HCT116 (cell line): Measurements from ENCODE around the gene SSMEM1. TPM values are rescaled to one million over a fixed set of nuclear protein-coding genes. Genes with fewer than 3 reads are reported as not detected.
A peak's percentile ranks its signal among the peaks of the same experiment; 100 is the strongest.

ENCODE experiments used
- ATAC-seq: fragments of 200-7000 bp; cut with Tn5 transposase; 2 replicates; pipeline ENCODE4 v1.9.1; 2020; ENCODE audit warnings: mild to moderate bottlenecking, moderate library complexity
- Bru-seq: library from RNA; stranded (reverse); fragments of 400-500 nt; gene quantifications from one replicate; lab custom pipeline; 2021; lab: Mats Ljungman, UMichigan
- BruChase-seq, 2 experiments: library from RNA; stranded (reverse); fragments of 400-500 nt; gene quantifications; one replicate each; lab custom pipeline; 2021; lab: Mats Ljungman, UMichigan
- BruUV-seq: library from RNA; stranded (reverse); fragments of 400-500 nt; replicated peaks from 2 replicates; lab custom pipeline; 2021; lab: Mats Ljungman, UMichigan
- CTCF ChIA-PET: fragments of 300-600 bp; sonication (Branson Sonifier 250); formaldehyde crosslinking; loops from one replicate; lab custom pipeline; 2021; ENCODE audit warnings: antibody characterized with exemption; lab: Charles Lee
- POLR2A ChIA-PET: fragments of 300-600, 350-600 bp; sonication (Branson Sonifier 250); formaldehyde crosslinking; loops from one replicate; lab custom pipeline; 2021; ENCODE audit warnings: antibody characterized with exemption; lab: Charles Lee
- RAD21 ChIA-PET, 2 experiments: fragments of 300-600 bp; sonication (Branson Sonifier 250); formaldehyde crosslinking; loops; one replicate each; lab custom pipeline; 2023; ENCODE audit warnings: low total read pairs in 2 of 2; ENCODE audit not compliant: uncharacterized antibody in 2 of 2, unreplicated experiment in 2 of 2, low non-redundant PET in 1 of 2; lab: Charles Lee
- DNase-seq: peaks from one replicate; pipeline ENCODE4 v3.0.0-alpha.2; 2010; ENCODE audit warnings: low read depth, low spot score
- H2AFZ ChIP-seq: fragments of 200-600 bp; shearing (Covaris generic), sonication (generic); 2 replicates; pipeline ENCODE4 v1.6.1; 2017; ENCODE audit warnings: low read depth, mixed run types, mixed read lengths, antibody characterized with exemption, low read length; ENCODE audit not compliant: poor library complexity, severe bottlenecking
- H3K27ac ChIP-seq: 2 replicates; pipeline ENCODE4 v1.5.1; 2012; ENCODE audit warnings: low read depth, low read length
- H3K27me3 ChIP-seq: fragments of 200-600 bp; sonication (generic); 2 replicates; pipeline ENCODE4 v1.6.1; 2016; ENCODE audit warnings: mixed run types, low read length, mixed read lengths; ENCODE audit not compliant: insufficient read depth
- H3K36me3 ChIP-seq, 2 experiments: fragments of 200-500 bp in 1 of 2; fragments of 200-600 bp in 1 of 2; sonication (Bioruptor generic) in 1 of 2; sonication (generic) in 1 of 2; 2 replicates each; pipeline versions ENCODE4 v1.5.1 to v1.6.1; 2014 to 2016; ENCODE audit warnings: low read length in 2 of 2, inconsistent platforms in 1 of 2, mixed read lengths in 1 of 2, mixed run types in 1 of 2; ENCODE audit not compliant: insufficient read depth in 2 of 2, control insufficient read depth in 1 of 2
- H3K4me1 ChIP-seq, 2 experiments: fragments of 200-600 bp in 1 of 2; sonication (generic) in 1 of 2; 2 replicates each; pipeline versions ENCODE4 v1.5.1 to v1.6.1; 2012 to 2017; ENCODE audit warnings: low read length in 2 of 2, inconsistent platforms in 1 of 2, mild to moderate bottlenecking in 1 of 2, mixed read lengths in 1 of 2, mixed run types in 1 of 2, moderate library complexity in 1 of 2; ENCODE audit not compliant: insufficient read depth in 2 of 2, control insufficient read depth in 1 of 2
- H3K4me2 ChIP-seq: fragments of 200-600 bp; sonication (generic); 2 replicates; pipeline ENCODE4 v1.6.1; 2017; ENCODE audit warnings: mixed run types, low read length, mixed read lengths
- H3K4me3 ChIP-seq, 2 experiments: fragments of 200-600 bp in 1 of 2; sonication (generic) in 1 of 2; replicated peaks in 1 of 2; 2 replicates each; pipeline ENCODE4 v1.5.1; 2011 to 2016; ENCODE audit warnings: low read length in 2 of 2, control low read depth in 1 of 2, low read depth in 1 of 2, mild to moderate bottlenecking in 1 of 2, mixed read lengths in 1 of 2, mixed run types in 1 of 2
- H3K79me2 ChIP-seq: fragments of 200-600 bp; sonication (generic); 2 replicates; pipeline ENCODE4 v1.6.1; 2017; ENCODE audit warnings: mild to moderate bottlenecking, mixed run types, low read length, moderate library complexity, mixed read lengths; ENCODE audit not compliant: insufficient read depth
- H3K9ac ChIP-seq: fragments of 200-600 bp; sonication (generic); 2 replicates; pipeline ENCODE4 v1.6.1; 2016; ENCODE audit warnings: low read length, mixed read lengths
- H3K9me2 ChIP-seq: fragments of 200-600 bp; sonication (generic), shearing (Covaris generic); 2 replicates; pipeline ENCODE4 v1.6.1; 2017; ENCODE audit warnings: mixed run types, mild to moderate bottlenecking, moderate library complexity; ENCODE audit not compliant: insufficient read depth
- H3K9me3 ChIP-seq, 2 experiments: fragments of 200-500 bp in 1 of 2; fragments of 200-600 bp in 1 of 2; sonication (Bioruptor generic) in 1 of 2; sonication (generic) in 1 of 2; 2 replicates each; pipeline ENCODE4 v1.6.1; 2014 to 2017; ENCODE audit warnings: low read length in 2 of 2, mixed read lengths in 2 of 2, inconsistent platforms in 1 of 2, low read depth in 1 of 2, mild to moderate bottlenecking in 1 of 2, mixed run types in 1 of 2, moderate library complexity in 1 of 2; ENCODE audit not compliant: control insufficient read depth in 1 of 2, insufficient read depth in 1 of 2
- H4K20me1 ChIP-seq: fragments of 200-600 bp; sonication (generic), shearing (Covaris generic); 2 replicates; pipeline ENCODE4 v1.6.1; 2017; ENCODE audit warnings: mixed run types, mild to moderate bottlenecking, moderate library complexity; ENCODE audit not compliant: insufficient read depth
- ATF3 ChIP-seq: IDR thresholded peaks from 2 replicates; pipeline ENCODE4 v1.6.1; 2012
- CTCF ChIP-seq, 3 experiments: fragments of 200-600 bp in 1 of 3; sonication (generic) in 1 of 3; IDR thresholded peaks in 2 of 3; conservative IDR thresholded peaks in 1 of 3; 2 replicates each; pipeline ENCODE4 v1.5.1; 2012 to 2017; ENCODE audit warnings: low read depth in 2 of 3, low read length in 2 of 3, antibody characterized with exemption in 1 of 3, borderline replicate concordance in 1 of 3, control low read depth in 1 of 3, mild to moderate bottlenecking in 1 of 3, mixed read lengths in 1 of 3, mixed run types in 1 of 3, moderate library complexity in 1 of 3; ENCODE audit not compliant: insufficient read depth in 1 of 3
- EGR1 ChIP-seq: IDR thresholded peaks from 2 replicates; pipeline ENCODE4 v1.6.1; 2012; ENCODE audit warnings: low read depth
- EZH2 ChIP-seq: fragments of 200-600 bp; sonication (generic); IDR thresholded peaks from 2 replicates; pipeline ENCODE4 v1.6.1; 2017; ENCODE audit warnings: antibody characterized with exemption, mixed run types
- POLR2A ChIP-seq: IDR thresholded peaks from 2 replicates; pipeline ENCODE4 v1.7.0; 2011; ENCODE audit warnings: borderline replicate concordance; ENCODE audit not compliant: insufficient read depth, insufficient read length; ENCODE audit errors: extremely low read depth
- POLR2AphosphoS5 ChIP-seq: IDR thresholded peaks from 2 replicates; pipeline ENCODE4 v1.6.1; 2011; ENCODE audit warnings: mild to moderate bottlenecking, low read depth, low read length, moderate library complexity
- RAD21 ChIP-seq: IDR thresholded peaks from 2 replicates; pipeline ENCODE4 v1.6.1; 2012; ENCODE audit warnings: low read depth, mild to moderate bottlenecking
- REST ChIP-seq: IDR thresholded peaks from 2 replicates; pipeline ENCODE4 v1.6.1; 2012; ENCODE audit warnings: low read depth
- SP1 ChIP-seq: IDR thresholded peaks from 2 replicates; pipeline ENCODE4 v1.6.1; 2012; ENCODE audit warnings: low read depth
- SRF ChIP-seq: IDR thresholded peaks from 2 replicates; pipeline ENCODE4 v1.6.1; 2012; ENCODE audit warnings: low read depth
- YY1 ChIP-seq: IDR thresholded peaks from 2 replicates; pipeline ENCODE4 v1.6.1; 2011; ENCODE audit warnings: low read length, low read depth, moderate library complexity, mild to moderate bottlenecking; ENCODE audit not compliant: insufficient replicate concordance; ENCODE audit errors: extremely low read depth
- ZBTB33 ChIP-seq: IDR thresholded peaks from 2 replicates; pipeline ENCODE4 v1.6.1; 2011; ENCODE audit warnings: mild to moderate bottlenecking, low read length, moderate library complexity; ENCODE audit not compliant: insufficient replicate concordance; ENCODE audit errors: extremely low read depth
- intact Hi-C: fragments of 100-400 bp; cut with micrococcal nuclease; formaldehyde crosslinking; loops from 2 replicates; pipeline ENCODE4 v1.10.0; 2022
- long read RNA-seq: library from polyadenylated mRNA; unstranded; transcript quantifications from one replicate; pipeline ENCODE4 v2.0.0, GENCODE V29; 2021; ENCODE audit not compliant: unreplicated experiment
- polyA plus RNA-seq: library from polyadenylated mRNA; unstranded; fragments of >200 nt; gene quantifications from 2 replicates; pipeline ENCODE4 v1.2.1, GENCODE V29; 2012; ENCODE audit warnings: missing spikeins
- total RNA-seq: library from RNA; stranded (reverse); gene quantifications from one replicate; pipeline ENCODE4 v1.2.1, GENCODE V29; 2021; ENCODE audit not compliant: unreplicated experiment

Gene SSMEM1
- total RNA-seq, result not detected
- not detected in 2 replicates for polyA plus RNA-seq
- percentile 24 among the genes with signal in this experiment for Bru-seq, nascent RNA
- percentile 14 among the genes with signal in this experiment for BruChase-seq, experiment 1, labeled RNA remaining after a 6-hour chase
- BruChase-seq, experiment 2, labeled RNA remaining after a 2-hour chase, result percentile 19 among the genes with signal in this experiment
- long read RNA-seq, result 0 reads

GRCh38 chr7:130207642-130208041 is at the start of gene SSMEM1:
SSMEM1 (plus strand) TSS chr7:130207860; CDS start chr7:130207911, 51 bp downstream.
- ATAC-seq (no peak), DNase-seq (no peak)
- intact Hi-C loops, result no loop called here
- Histone ChIP-seq H3K9ac (no peak within 1 kb of the TSS), H3K9me3 (no peaks in the 10 kb centered on the region), H3K27me3 (no peaks in the 10 kb centered on the region), H3K36me3 (peaks cover 4 to 7% of the 10 kb centered on the region in 2 experiments; a peak in 2 of 4 replicates), H3K4me3 (no peak within 1 kb of the TSS), H3K79me2 (peaks cover 23% of the 10 kb centered on the region), H2AFZ (peak within 1 kb of the TSS; percentile 27), H3K4me2 (no peak within 1 kb of the TSS), H3K27ac (no peak within 1 kb of the TSS), H4K20me1 (no peaks in the 10 kb centered on the region), H3K9me2 (no peaks in the 10 kb centered on the region), H3K4me1 (peaks cover 12 to 19% of the 10 kb centered on the region in 2 experiments; a peak in 3 of 4 replicates)
- POLR2A ChIA-PET, result no interaction called here
- no TSS peak for BruUV-seq
- CTCF ChIA-PET, result no interaction called here
- RAD21 ChIA-PET, result no interaction called here
- TF ChIP-seq SRF, result no peak
- TF ChIP-seq ZBTB33, result no peak
- no peak for TF ChIP-seq YY1
- no peak for TF ChIP-seq CTCF (IDR thresholded peaks at IDR 0.05 in 2 of 3, conservative IDR thresholded peaks at IDR 0.05 in 1 of 3; ENCODE audit: borderline replicate concordance in 1 of 3, insufficient read depth in 1 of 3, low read depth in 2 of 3, low read length in 2 of 3)
- no peak for TF ChIP-seq RAD21
- TF ChIP-seq POLR2A, result no peak
- no peak for TF ChIP-seq REST
- TF ChIP-seq SP1, result no peak
- no peak for TF ChIP-seq ATF3
- no peak for TF ChIP-seq POLR2AphosphoS5
- no peak for TF ChIP-seq EZH2
- no peak for TF ChIP-seq EGR1
